ENCODE measurements around the gene ATG5. TPM values are rescaled to one million over a fixed set of nuclear protein-coding genes. Genes with fewer than 3 reads are reported as not detected.
"Not testable (repeated sequence)": the region's sequence is repeated elsewhere in the genome, so short reads cannot be mapped to it uniquely, and the experiment has no call there.

ATG5 gene
- total and polyA plus RNA-seq, 2 donors from 2014 or later: 26.5 to 31.6 TPM

GRCh38 chr6:106156413-106156812 is 169.1 kb downstream of the ATG5 start:
- intact Hi-C loops (cut with DNase I): no loop called here
- no peak overlapping the region for H3K9ac ChIP-seq (ENCODE audit: low read length in 3 of 3)
- H3K27ac ChIP-seq (ENCODE audit: low read depth in 2 of 2, low read length in 2 of 2): no peak overlapping the region
- TF ChIP-seq CTCF (IDR thresholded peaks at IDR 0.05; ENCODE audit: borderline replicate concordance, extremely low read depth, insufficient read depth): no peak
- FAIRE-seq: no peak
- DNase-seq: no peak
- H3K4me1 ChIP-seq (ENCODE audit: control insufficient read depth in 2 of 3, insufficient read depth in 2 of 3, low read depth in 1 of 3, low read length in 3 of 3): no peaks in the 10 kb centered on the region
- no peaks in the 10 kb centered on the region for H3K36me3 ChIP-seq (ENCODE audit: control insufficient read depth in 2 of 3, insufficient read depth in 3 of 3, low read length in 3 of 3)
- no peaks in the 10 kb centered on the region for H3K27me3 ChIP-seq (ENCODE audit: control insufficient read depth, insufficient read depth, low read length)
- no peak overlapping the region for H3K4me3 ChIP-seq (ENCODE audit: low read length in 3 of 3)
- no peaks in the 10 kb centered on the region for H3K9me3 ChIP-seq (ENCODE audit: control insufficient read depth in 2 of 3, insufficient read depth in 1 of 3, low read length in 3 of 3)

GRCh38 chr6:106155219-106155830 is 170.2 kb downstream of the ATG5 start:
- Histone ChIP-seq H3K27me3 (ENCODE audit: control insufficient read depth, insufficient read depth, low read length) (no peaks in the 10 kb centered on the region), H3K27ac (ENCODE audit: low read depth in 2 of 2, low read length in 2 of 2) (no peak overlapping the region), H3K9ac (ENCODE audit: low read length in 3 of 3) (no peak overlapping the region), H3K4me3 (ENCODE audit: low read length in 3 of 3) (no peak overlapping the region), H3K36me3 (ENCODE audit: control insufficient read depth in 2 of 3, insufficient read depth in 3 of 3, low read length in 3 of 3) (no peaks in the 10 kb centered on the region), H3K4me1 (ENCODE audit: control insufficient read depth in 2 of 3, insufficient read depth in 2 of 3, low read depth in 1 of 3, low read length in 3 of 3) (no peaks in the 10 kb centered on the region), H3K9me3 (ENCODE audit: control insufficient read depth in 2 of 3, insufficient read depth in 1 of 3, low read length in 3 of 3) (no peaks in the 10 kb centered on the region)
- no peak for TF ChIP-seq CTCF (IDR thresholded peaks at IDR 0.05; ENCODE audit: borderline replicate concordance, extremely low read depth, insufficient read depth)
- FAIRE-seq (no peak), DNase-seq (no peak)
- intact Hi-C loops (cut with DNase I): no loop called here

- H3K36me3 ChIP-seq (ENCODE audit: control insufficient read depth in 2 of 3, insufficient read depth in 3 of 3, low read length in 3 of 3): no peaks in the 10 kb centered on the region
- H3K9ac ChIP-seq (ENCODE audit: low read length in 3 of 3): no peak overlapping the region
- no peak overlapping the region for H3K27ac ChIP-seq (ENCODE audit: low read depth in 2 of 2, low read length in 2 of 2)
- no peak for TF ChIP-seq CTCF (IDR thresholded peaks at IDR 0.05; ENCODE audit: borderline replicate concordance, extremely low read depth, insufficient read depth)
- no peaks in the 10 kb centered on the region for H3K4me1 ChIP-seq (ENCODE audit: control insufficient read depth in 2 of 3, insufficient read depth in 2 of 3, low read depth in 1 of 3, low read length in 3 of 3)
- H3K4me3 ChIP-seq (ENCODE audit: low read length in 3 of 3): no peak overlapping the region
- intact Hi-C loops (cut with DNase I): no loop called here
- no peak for DNase-seq
- no peak for FAIRE-seq
- no peaks in the 10 kb centered on the region for H3K27me3 ChIP-seq (ENCODE audit: control insufficient read depth, insufficient read depth, low read length)
- H3K9me3 ChIP-seq (ENCODE audit: control insufficient read depth in 2 of 3, insufficient read depth in 1 of 3, low read length in 3 of 3): no peaks in the 10 kb centered on the region
Measured at GRCh38 chr6:106154326-106154725, 171.2 kb downstream of the ATG5 start.

GRCh38 chr6:106152952-106153351 is 172.6 kb downstream of the ATG5 start:
- H3K27ac ChIP-seq (ENCODE audit: low read depth in 2 of 2, low read length in 2 of 2): no peak overlapping the region
- H3K36me3 ChIP-seq (ENCODE audit: control insufficient read depth in 2 of 3, insufficient read depth in 3 of 3, low read length in 3 of 3): no peaks in the 10 kb centered on the region
- no peak overlapping the region for H3K9ac ChIP-seq (ENCODE audit: low read length in 3 of 3)
- no peaks in the 10 kb centered on the region for H3K9me3 ChIP-seq (ENCODE audit: control insufficient read depth in 2 of 3, insufficient read depth in 1 of 3, low read length in 3 of 3)
- intact Hi-C loops (cut with DNase I): no loop called here
- no peaks in the 10 kb centered on the region for H3K27me3 ChIP-seq (ENCODE audit: control insufficient read depth, insufficient read depth, low read length)
- DNase-seq: no peak
- H3K4me1 ChIP-seq (ENCODE audit: control insufficient read depth in 2 of 3, insufficient read depth in 2 of 3, low read depth in 1 of 3, low read length in 3 of 3): no peaks in the 10 kb centered on the region
- no peak for FAIRE-seq
- TF ChIP-seq CTCF (IDR thresholded peaks at IDR 0.05; ENCODE audit: borderline replicate concordance, extremely low read depth, insufficient read depth): no peak
- no peak overlapping the region for H3K4me3 ChIP-seq (ENCODE audit: low read length in 3 of 3)

- H3K4me1 ChIP-seq (ENCODE audit: control insufficient read depth in 2 of 3, insufficient read depth in 2 of 3, low read depth in 1 of 3, low read length in 3 of 3); H3K9ac ChIP-seq (ENCODE audit: low read length in 3 of 3); intact Hi-C loops (cut with DNase I); H3K4me3 ChIP-seq (ENCODE audit: low read length in 3 of 3); H3K27ac ChIP-seq (ENCODE audit: low read depth in 2 of 2, low read length in 2 of 2); H3K27me3 ChIP-seq (ENCODE audit: control insufficient read depth, insufficient read depth, low read length); FAIRE-seq; H3K9me3 ChIP-seq (ENCODE audit: control insufficient read depth in 2 of 3, insufficient read depth in 1 of 3, low read length in 3 of 3); DNase-seq; H3K36me3 ChIP-seq (ENCODE audit: control insufficient read depth in 2 of 3, insufficient read depth in 3 of 3, low read length in 3 of 3): not testable (repeated sequence)
Measured at GRCh38 chr6:106152476-106152875, 173.1 kb downstream of the ATG5 start.

All from kidney (tissue), 14 donors.